RPMI7951 (cell line): ENCODE data around the gene SNTB2. TPM values are rescaled to one million over a fixed set of nuclear protein-coding genes. Genes with fewer than 3 reads are reported as not detected.
A peak's percentile ranks its signal among the peaks of the same experiment; 100 is the strongest.

Experiments used
- DNase-seq: peaks from one replicate; pipeline ENCODE4 v3.0.0-alpha.2; 2012; ENCODE audit warnings: low read depth
- total RNA-seq: library from RNA; depleted of rRNA; stranded (reverse); fragments of >200 nt; shearing (Covaris generic); gene quantifications from 2 replicates; pipeline ENCODE4 v1.2.3, GENCODE V29; 2014

The SNTB2 gene
- total RNA-seq, 1 experiment from 2014 or later = 26.2 TPM

- DNase-seq = no peak
Observed at GRCh38 chr16:69180011-69180338, 7.0 kb upstream of the SNTB2 start.

DNA sequence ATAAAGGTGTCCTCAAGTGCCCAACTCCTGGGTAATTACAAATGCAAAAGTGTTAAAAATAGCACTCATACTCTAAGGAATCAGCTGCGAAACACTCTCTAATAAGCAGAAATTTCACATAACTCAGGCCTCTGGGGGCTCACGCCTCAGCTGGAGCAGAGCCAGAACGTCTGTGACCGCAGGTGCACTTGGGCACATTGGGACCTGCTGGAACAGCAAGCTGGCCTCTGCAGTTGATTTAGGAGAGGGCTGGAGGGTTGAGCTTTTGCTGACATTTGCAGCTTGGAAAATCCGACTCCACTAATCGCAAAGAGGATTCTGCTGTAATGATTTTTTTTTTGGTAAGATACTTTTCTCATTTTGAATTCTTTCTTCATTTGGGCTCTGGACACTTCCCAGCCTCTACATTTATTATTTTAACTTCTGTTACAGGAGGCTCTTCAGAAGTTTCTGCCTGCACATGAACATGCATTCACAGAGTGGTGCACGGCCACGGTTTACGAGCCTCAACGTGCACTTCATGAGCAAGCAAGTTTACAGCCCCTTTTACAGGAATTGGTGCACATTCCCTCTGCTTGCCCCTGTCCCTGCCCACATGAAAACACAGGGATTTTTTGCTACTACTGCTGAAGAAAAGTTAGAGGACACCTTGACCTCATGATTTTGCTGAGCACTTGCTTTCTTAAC is 4.1 kb upstream of the SNTB2 start:
- no peak for DNase-seq

GRCh38 chr16:69187446-69188235 is 677 bp downstream of the SNTB2 start:
- peak; percentile 40 for DNase-seq

DNA sequence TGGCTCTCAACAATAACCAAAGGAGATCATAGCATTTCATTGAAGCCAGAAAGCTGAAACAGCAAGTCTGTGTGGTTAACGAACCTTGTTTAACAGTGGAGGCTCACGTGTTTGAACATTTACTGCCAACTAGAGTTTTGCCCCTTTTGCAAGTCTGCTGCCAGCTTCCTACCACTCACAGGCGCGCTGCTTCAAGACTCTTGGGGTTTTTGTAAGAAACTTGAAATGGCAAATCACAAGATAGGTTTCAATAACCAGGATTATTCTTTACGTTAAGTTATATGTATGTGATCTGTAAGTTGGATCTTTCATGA is 1.2 kb downstream of the SNTB2 start:
- DNase-seq = no peak

DNA sequence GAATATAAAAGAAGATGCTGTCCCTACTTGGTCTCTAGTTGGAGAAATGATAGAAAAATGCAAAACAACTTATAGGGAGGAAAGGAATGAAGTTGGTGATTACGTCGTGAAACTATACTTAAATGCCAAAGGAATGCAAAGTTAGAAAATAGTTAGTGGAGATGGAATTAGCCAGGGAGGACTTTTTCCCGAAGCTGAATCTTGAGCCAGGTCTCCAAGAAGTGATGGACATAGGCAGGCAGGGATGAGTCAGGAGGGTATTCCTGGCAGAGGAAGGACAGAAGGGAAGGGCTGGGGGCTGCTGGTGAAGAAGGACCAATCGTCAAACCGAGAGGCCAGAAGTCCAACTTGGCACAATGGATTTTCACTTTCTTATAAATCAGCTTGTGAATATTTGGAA is 1.8 kb downstream of the SNTB2 start:
- peak; percentile 24 for DNase-seq

- DNase-seq = no peak
Observed at GRCh38 chr16:69190046-69190588, 3.2 kb downstream of the SNTB2 start.

- DNase-seq = peak; percentile 33
Observed at GRCh38 chr16:69190598-69190997, 3.6 kb downstream of the SNTB2 start.

GRCh38 chr16:69191136-69191535 is 4.2 kb downstream of the SNTB2 start:
- DNase-seq = no peak

DNA sequence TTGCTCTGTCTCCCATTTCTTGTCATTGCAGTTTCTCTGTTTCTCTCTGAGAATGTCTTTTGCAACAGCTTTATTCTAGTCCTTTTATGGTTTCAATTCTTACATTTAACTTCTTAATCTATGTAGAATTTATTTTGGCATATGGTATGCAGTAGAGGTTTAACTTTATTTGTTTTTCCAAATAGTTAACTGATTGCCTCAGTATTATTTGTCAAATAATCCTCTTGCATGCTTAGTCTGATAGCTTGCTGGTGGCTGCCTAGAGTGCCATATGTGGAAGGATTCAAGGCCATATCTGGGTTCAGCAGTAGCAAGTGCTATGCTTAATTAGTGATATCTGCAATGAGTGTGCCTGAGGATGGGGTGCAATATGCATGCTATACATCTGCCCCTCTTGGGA is 6.9 kb downstream of the SNTB2 start:
- DNase-seq = no peak

DNA sequence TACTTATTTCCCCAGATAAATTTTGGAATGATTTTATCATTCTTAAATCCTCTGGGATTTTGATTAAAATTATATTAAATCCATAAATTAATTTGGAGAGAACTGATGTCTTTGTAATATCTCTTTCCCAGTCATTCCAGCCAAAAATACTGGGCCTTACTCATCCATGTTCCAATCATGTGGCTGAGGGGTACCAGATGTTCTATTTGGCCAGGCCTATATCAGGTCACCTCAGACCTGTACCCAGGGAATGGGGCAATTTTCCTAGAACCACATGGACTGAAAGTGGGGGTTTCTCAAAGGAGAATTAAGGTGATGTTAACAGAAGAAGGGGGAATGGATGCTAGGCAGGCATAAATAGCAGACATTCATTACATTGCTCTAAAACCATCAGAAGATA is 7.5 kb downstream of the SNTB2 start:
- DNase-seq = no peak

DNA sequence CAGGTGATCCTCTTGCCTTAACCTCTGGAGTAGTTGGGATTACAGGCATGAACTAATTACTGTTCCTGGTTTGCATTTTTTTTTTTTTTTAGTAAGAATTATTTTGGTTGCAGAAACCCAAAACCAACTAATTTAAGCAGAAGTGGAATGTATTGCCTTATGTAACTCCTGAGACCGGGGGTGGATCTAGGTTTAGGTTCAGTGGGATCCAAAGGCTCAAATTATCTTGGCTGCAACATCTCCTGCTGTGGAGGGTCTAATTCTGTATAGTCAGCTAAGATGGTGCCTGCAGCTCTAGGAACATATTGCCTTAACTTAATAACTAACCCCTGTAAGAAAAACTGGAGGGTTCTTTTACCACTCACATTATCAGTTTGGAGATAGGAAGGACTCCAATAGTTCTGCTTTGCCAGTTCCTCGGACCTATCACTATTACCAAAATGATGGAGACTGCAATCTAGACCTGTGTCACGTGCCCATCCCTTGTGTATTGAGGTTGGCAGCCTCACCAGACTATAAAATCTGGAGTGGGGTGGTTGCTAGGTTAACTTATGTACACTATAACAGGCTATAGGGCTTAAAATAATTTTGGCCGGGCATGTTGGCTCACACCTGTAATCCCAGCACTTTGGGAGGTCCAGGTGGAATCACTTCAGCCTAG is 8.5 kb downstream of the SNTB2 start:
- DNase-seq = no peak

DNA sequence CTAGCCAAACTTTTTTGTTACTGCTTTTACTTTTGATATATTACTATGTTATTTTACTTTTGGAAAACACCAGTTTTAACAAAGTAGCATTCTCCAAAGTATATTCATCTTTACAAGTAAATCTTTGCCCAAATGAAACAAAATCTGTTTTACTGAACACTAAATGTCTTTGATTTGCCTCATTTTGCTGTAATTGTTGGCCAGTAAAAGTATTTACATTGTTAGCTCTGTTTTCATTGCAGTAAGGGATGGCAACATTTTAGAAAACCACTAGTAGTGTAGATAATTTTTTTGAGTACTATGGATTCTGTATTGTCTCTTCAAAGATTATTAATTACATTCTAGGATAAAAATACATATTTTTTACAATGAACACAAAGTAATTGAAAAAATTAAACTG is 10.6 kb downstream of the SNTB2 start:
- no peak for DNase-seq

DNA sequence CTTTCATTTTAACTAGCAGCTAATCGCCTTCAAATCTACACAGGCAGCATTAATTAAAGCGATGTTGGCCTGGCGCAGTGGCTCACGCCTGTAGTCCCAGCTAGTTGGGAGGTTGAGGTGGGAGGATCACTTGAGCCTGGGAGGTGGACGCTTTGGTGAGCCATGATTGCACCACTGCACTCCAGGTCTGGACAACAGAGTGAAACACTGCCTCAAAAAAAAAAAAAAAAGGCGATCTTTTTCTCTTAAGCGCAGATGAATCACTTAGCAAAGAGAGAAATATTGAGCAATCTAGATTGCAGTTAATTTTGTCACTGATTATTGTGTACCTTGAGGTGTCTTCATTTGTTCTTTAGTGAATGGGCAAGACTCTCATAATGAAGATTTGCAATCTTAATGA is 12.4 kb downstream of the SNTB2 start:
- peak; percentile 34 for DNase-seq

DNA sequence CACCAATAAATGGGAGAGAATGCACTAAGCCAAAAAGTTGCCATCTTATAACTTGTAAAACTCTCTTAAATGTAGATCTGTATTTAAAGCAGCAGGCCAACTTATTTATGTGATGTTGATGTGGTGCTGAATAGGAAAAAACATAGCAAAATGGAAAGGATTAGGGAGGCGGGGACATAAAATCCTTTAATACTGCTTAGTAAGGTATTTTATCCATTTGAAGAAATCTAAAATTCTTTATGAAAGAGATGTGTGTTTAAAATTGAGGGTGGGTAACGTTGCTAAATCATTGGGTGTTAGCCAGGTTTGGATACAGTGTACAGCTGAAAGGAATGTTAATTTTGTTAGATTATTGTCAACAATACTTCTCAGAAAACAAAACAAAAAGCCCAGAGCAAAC is 14.3 kb downstream of the SNTB2 start:
- no peak for DNase-seq

GRCh38 chr16:69201787-69202186 is 14.8 kb downstream of the SNTB2 start:
- no peak for DNase-seq

GRCh38 chr16:69204172-69204571 is 17.2 kb downstream of the SNTB2 start:
- DNase-seq = no peak

GRCh38 chr16:69209735-69210134 is 22.8 kb downstream of the SNTB2 start:
- DNase-seq = no peak

- peak; percentile 44 for DNase-seq
Observed at GRCh38 chr16:69217433-69217832, 30.5 kb downstream of the SNTB2 start.

DNA sequence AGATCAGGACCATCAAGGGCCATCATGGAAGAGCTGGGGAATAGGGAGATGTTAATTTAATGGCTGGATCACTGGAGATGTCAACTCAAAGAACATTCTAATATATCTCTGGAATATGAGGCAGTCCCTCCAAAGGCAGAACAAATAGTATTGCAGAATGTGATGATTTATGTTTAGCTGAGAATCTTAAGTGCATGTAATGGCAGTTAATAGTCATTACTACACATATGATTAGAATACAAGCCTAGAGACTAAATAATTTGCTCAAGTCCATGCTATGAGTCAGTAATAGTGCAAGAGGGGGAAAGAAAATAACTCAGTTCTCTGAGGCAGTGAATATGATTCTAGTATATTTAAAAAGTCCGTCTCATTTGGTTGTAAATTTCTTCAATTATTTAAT is 32.3 kb downstream of the SNTB2 start:
- DNase-seq = no peak

GRCh38 chr16:69223882-69224281 is 36.9 kb downstream of the SNTB2 start:
- peak; percentile 14 for DNase-seq

DNA sequence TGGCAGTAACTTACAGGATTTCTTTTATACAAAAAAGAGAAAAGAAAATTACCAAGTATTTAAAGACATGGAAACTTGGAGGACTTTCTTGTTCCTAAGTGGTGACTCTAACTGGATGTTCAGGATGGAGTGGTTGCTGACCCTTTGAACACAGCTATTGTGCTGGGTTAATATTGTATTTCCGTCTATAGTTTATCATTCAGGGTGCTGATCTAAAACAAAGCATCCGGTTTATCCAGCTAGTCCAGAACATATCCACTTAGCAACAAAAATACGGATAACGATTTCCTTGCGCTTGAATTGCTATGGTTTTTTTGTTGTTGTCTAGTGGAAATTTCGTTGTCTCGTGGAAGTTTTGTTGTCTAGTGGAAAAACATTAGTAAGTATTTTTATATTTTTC is 38.2 kb downstream of the SNTB2 start:
- no peak for DNase-seq

GRCh38 chr16:69233124-69233523 is 46.2 kb downstream of the SNTB2 start:
- no peak for DNase-seq

DNA sequence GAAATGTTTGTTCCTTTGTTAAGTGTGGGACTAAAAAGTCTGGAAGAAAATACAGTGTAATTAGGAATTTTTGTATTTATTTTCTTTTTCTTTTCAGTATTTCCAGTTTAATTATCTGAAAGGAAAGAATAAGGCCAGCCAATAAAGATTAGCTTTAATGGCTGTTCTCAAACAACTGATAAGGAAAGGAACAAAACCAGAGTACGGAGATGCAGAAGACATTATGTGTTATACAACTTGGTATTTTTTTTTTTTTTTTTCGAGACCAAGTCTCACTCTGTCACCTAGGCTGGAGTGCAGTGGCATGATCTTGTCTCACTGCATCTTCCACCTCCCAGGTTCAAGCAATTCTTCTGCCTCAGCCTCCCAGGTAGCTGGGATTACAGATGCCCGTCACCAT is 47.5 kb downstream of the SNTB2 start:
- DNase-seq = no peak
